ENCODE data around the gene ZMAT5.
"Not testable (repeated sequence)": the region's sequence is repeated elsewhere in the genome, so short reads cannot be mapped to it uniquely, and the experiment has no call there.

Gene ZMAT5

DNA sequence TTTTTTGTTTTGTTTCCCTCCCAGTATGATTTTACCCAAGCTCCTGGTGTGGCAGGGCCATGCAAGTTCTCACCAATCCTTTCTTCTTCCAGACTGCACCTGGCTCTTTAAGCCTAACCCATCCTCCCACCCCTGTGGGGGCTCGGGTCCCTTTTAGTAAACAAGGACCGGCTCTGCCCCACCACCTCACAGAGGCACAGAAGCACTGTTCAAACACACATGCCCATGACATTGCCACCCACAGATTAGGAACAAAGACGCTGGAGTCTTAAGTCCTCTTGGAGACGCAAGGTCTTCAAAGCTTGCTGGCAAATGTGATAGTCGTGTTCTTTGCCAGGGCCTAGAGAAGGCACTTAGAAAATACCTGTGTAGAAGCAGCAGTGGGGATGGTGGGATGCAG lies 19.2 kb upstream of the ZMAT5 start:
- DNase-seq (ENCODE audit: low read depth) = no peak

DNA sequence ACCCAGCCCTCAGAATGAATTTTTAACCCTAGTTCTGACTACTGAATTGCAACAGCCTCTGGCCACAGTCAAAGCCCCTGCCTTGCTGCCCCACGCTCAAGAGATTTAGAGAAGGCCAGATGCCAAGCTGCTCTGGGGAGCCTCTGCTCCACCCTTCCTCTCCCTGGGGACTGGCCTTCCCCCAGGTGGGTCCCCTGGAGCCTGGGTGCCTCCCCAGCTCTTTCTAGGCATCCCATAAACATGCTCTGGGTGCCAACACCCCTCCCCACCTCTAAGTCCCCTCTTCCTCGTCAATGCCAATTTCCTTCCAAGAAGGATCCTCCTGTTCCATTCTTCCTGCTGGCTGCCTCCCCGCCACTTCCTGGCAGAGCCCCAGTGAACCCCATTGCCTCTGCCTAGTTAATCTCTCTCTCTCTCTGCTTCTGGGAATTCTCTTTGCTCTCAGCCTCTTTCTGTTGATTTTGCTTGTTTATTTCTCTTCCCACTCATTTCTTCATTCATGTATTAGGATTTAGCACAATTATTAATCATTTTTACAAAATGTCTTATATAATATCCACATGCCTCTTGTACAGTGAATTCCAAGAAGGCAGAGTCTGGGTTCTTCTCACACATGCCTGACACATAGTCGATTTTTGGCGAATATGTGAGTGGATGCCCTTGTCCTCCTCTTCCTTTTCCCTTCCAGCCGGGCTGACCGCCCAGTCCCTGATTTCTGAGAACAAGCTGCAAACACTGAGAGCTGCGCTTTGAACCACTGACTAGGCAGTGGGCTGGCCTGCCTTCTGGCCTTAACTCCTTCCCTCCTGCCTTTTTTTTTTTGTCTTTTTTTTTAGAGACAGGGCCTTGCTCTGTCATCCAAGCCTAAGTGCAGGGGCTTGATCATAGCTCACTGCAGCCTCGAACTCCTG lies 17.9 kb upstream of the ZMAT5 start:
- no peak for DNase-seq (ENCODE audit: low read depth)

DNA sequence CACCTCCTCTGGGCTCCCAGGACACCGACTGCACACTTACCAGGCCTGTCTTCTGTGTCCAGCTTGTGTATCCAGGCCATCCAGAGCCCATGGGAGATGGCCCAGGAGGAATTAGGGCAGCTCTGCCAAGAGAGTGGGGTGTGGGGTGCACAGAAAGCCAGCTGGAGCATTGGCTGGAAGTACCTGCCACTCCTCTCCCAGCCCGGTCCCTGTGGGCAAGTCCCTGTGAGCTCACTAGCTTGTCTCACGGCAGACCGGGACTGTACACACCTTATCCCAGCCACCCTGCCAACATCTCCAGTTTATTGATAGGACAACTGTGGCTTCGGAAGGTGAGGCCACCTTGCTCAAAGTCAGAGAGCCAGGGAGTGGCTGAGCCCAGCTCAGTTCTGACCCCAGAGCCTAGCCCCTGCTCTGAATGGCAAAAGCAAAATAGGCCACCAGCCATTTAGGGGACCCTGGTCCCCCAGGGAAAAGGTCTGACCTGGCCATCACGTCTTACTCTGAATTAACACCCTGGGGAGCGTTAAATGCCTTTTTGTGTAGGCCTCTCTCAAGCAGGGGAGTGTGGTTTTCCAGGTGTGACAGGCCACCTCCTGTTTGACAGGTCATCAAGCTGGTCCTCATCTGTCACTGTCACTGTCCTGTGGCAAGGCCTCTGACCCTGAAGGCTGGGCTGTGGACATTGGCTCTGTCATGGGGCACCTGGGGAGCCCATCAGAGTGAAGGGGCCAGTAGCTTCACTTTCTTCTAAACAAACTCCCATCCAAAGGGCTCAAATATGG lies 15.4 kb upstream of the ZMAT5 start:
- DNase-seq (ENCODE audit: low read depth) = no peak

DNA sequence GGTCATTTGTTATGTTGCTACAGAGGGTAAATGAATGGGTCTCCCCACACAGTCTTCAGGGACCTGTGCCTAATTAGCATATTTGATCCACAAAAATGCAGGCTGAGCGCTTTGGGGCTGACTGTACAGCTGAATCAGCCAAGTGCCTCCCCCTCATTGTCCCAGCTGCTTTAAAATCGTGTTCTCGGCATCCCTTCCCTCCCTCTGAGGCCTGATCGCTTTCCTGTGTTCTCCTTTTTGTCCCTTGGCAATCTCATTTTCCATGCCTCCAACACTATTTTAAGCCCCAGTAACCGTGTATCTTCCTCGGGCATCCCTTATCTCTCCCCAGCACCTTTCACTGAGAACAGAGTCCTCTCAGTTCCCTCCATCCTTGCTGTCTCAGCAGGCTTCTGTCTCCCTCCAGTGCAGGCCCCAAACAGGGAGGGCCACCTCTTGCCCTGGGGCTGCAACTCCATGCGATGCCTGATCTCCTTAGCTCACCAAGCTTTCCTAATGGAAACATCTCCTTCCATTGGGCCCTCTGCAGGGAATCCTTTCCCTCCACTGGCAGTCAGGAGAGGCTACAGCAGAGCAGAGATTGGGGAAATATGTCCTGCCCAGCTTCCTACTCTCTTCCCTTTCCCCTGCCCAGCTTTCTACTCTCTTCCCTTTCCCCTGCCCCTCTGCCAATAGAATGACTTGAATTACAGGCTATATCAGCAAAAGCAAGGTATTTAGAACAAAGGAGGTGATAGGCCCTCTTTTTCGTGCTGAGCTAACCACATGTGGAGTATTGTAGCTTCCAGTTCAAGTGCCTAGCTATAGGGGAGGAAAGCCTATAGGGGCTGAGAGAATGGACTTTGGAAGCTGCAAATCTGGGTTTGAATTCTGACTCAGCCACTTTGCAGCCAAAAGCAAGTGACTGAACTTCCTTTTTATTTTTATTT lies 14.2 kb upstream of the ZMAT5 start:
- DNase-seq (ENCODE audit: low read depth) = no peak

DNA sequence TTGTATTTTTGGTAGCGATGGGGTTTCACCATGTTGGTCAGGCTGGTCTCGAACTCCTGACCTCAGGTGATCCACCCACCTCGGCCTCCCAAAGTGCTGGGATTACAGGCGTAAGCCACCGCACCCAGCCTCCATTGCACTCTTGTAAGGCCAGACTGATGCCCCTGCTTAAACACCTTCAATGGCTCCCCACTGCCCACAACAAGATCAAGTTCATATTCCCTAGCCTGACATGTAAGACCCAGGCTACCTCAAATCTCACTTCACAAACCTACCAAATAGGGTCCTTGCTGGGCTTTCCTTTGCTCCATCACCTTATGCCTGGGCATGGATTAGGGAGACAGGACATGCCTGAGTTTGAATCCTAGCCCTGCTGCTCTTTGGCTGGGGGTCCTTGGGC lies 13.4 kb upstream of the ZMAT5 start:
- no peak for DNase-seq (ENCODE audit: low read depth)

DNA sequence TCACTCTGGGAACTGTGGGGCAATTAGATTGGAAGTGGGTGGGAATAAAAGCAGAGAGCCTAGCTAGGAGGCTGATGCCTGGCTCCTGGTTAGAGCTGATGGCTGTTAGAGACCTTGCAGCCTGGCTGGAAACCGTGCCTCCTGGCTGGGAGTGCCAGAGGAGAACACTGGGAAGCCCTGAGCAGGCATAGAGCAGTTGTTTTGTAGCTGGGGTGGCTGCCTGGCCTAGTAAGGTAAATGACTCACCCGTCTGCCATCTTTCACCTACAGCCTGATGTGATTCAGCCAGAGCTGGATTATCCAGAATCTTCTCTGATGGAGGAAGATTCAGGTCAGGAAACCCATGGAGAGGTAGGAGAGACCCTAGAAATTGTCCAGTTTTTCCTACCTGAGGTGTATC lies 6.4 kb upstream of the ZMAT5 start:
- no peak for DNase-seq (ENCODE audit: low read depth)

DNA sequence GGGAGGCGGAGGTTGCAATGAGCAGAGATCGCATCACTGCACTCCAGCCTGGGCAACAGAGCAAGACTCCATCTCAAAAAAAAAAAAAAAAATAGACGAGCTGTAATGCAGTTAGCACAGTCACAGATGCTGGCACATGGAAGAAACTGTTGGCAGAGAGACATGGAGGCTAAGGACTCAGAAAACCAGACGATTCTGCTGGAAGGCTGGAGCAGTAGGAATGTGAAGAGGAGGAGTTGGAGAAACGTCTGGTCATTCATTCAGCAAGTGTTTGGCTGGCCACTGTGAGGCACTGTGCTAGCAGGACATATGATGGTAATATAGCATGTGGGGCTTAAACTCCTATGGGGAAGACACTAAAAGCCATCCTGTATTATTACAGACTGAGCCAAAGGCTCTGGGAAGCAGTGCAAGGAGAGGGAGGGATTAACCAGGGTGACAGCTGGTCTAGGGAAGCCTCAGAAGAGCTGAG lies 5.4 kb upstream of the ZMAT5 start:
- DNase-seq (ENCODE audit: low read depth) = no peak

DNA sequence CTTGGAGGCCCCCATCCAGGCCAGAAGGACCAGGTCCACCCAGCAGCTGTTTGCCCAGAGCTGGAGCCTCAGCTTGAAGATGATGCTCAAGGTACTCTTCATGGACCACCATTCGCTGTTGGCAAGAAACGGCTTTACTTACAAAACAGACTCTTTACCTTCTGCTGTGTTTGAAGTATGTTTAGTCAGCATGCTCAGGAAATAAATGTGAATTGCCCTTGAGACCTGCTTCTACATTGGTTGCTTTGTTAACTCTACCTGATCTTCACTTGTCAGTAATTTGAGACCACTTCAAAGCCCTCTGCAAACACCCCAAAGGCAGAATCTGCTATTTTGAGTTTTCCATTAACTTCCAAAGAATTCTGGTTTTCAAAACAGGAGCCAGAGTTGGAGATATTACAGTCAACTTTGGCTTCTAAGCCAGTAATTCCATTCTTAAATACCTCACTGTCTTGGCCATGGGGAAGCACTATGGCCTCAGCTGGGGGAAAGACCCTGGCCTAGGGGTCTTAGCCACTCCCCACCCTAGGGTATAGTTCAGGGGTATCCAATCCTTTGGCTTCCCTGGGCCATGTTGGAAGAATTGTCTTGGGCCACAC lies 3.0 kb upstream of the ZMAT5 start:
- no peak for DNase-seq (ENCODE audit: low read depth)

DNA sequence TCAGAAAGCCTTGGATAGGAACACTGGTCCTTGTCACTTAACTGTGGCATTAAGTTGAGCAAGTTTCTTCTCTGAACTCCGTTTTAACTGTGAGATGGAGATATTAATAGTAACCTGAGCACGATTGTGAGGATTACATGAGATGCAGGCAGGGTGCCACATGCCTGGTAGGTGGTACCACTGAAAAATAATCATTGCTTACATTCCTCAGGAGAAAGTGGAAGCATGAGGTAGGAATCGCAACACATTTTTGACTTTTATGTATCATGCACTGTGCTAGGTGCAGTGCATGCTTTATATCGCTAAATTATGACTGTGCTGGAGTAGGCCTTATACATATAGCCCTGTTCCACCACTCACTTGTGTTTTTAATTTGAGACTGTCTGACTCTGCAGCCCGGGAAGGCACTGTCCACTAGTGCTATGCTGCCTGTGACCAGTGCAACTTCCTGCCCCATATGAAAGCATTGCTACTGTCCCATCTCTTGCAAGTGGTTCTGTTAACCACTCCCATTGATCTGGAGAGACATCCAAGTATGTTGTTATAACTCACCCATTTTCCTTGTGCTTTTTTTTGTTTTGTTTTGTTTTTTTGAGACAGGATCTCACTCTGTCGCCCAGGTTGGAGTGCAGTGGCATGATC lies 1.4 kb upstream of the ZMAT5 start:
- no peak for DNase-seq (ENCODE audit: low read depth)

DNA sequence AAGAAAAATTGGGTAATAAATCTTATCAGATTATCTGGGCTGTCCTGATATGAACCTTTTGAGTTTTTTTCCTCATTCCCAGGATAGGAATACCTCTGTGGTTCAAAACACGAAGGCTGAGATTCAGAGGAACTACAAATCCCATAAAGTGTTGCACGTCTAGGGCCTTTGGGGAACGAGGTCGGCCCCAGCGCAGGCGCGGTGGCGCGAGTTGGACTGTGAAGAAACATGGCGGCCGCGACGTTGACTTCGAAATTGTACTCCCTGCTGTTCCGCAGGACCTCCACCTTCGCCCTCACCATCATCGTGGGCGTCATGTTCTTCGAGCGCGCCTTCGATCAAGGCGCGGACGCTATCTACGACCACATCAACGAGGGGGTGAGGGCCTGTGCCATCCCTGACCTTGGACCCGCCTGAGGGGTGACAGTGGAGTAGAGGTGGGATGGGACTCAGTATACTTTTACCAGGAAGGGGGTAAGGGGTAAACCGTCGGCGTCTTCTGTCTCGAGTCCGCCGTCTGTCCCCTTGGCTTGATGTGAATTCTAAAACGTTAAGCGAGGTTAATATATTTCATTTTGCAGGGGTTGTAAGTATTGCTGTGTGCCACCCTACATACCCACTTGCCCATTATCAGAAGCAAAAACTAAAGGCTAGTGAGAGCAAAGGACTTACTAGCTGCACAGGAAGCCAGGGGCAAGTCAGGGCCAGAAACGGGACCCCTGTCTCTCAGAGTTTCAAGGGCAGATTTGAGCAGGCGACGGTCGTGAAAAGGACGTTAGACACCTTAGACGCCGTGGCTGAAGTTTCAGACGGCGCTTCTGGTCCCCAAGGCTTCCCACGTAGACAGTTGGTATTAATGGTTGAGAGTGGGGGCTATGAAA lies 604 bp upstream of the ZMAT5 start, which contains the start of gene UQCR10:
Gene UQCR10 (plus strand): TSS at position 199 of the 881 bp plus-strand sequence. CDS start 30 bp downstream, at position 229.
- DNase-seq (ENCODE audit: low read depth) = peak; percentile 89

DNA sequence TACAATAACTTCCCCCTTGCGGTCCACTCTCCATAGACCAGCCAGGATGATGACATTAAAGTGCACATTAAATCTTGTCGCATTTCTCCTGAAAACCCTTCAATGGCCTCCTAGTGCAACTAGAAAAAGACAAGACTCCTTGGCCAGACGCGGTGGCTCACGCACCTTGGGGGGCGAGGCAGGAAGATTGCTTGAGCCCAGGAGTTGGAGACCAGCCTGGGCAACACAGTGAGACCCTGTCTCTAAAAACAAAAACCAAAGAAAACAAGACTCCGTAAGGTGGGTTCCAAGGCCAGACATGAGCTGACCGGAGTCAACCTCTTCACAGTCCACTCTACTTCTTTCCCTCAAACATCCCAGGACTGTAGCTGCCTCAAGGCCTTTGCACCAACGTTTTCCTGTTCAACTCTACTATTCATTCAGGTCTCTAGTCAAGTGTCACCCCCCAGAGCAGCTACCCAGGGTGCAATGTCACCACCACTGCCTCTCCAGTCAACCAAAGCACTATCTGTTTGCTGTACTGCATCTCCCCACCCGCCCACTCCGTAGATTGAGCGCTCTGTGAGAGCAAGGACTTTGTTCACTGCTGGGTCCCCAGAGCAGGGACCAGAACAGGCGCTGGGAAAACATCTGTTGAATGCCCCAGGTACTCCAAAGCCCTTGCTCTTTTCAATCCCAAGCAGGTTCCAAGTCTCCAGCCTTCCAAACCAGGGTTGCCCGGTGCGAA lies 739 bp downstream of the ZMAT5 start:
- DNase-seq (ENCODE audit: low read depth) = peak; percentile 15

DNA sequence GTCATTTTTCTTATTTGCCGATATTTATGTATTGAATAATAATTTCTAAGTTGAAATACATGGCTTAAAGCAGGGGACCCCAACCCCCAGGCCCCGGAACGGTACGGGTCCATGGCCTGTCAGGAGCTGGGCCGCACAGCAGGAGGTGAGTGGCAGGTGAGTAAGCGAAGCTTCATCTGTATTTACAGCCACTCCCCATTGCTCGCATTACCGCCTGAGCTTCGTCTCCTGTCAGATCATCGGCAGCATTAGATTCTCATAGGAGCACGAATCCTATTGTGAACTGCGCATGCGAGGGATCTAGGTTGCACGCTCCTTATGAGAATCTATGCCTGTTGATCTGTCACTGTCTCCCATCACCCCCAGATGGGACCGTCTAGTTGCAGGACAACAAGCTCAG lies 4.5 kb downstream of the ZMAT5 start:
- no peak for DNase-seq (ENCODE audit: low read depth)

DNA sequence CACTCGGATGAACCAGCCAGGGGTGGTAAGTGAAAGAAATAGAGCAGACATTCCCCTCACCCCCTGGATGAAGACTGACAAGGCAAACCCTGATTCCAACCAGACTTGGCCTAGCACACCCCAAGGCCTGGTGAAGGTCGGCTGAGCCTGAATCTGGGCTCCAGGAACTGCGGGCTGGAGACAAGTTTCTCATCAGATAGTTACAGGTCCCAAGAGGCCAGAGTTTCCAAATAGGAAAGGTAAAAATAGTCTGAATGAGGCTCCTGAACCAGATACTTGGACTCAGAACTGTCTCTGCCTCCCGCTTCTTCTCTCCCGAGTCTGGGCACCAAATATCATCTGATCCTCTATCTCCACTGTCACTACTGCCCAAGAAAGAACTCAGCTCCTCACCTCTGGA lies 7.8 kb downstream of the ZMAT5 start:
- no peak for DNase-seq (ENCODE audit: low read depth)

DNA sequence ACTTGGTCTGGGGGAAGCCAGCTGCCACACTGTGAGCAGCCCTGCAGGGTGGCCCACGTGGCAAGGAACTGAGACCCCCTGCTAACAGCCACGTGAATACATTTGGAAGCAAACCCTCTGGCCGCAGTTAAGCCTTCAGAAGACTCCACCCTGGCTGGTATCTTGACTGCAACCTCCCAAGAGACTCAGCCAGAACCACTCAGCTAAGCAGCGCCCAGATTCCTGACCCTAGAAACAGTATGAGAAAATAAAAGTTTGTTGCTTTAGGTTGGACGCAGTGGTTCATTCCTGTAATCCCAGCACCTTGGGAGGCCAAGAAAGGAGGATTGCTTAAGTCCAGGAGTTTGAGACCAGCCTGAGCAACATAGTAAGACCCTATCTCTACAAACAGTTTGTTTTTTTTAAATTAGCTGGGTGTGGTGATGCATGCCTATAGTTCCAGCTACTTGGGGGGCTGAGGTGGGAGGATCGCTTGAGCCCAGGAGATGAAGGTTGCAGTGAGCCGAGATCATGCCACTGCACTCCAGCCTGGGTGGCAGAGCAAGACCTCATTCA lies 8.7 kb downstream of the ZMAT5 start:
- DNase-seq (ENCODE audit: low read depth) = no peak

DNA sequence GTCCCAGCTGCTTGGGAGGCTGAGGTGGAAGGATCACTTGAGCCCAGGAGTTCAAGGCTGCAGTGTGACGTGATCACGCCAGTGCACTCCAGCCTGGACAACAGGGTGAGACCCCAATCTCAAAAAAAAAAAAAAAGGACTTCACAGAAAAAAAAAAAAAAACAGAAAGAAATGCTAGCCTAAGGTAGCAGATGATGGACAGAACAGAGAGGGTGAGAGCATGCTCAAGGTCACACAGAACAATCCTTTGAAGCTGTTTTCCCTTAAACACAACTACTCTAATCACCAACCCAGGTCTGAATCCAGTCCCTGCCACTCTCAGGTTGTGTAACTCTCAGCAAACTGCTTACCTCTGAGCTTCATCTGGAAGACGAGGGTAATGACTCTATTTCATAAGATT lies 9.7 kb downstream of the ZMAT5 start:
- DNase-seq (ENCODE audit: low read depth) = no peak

DNA sequence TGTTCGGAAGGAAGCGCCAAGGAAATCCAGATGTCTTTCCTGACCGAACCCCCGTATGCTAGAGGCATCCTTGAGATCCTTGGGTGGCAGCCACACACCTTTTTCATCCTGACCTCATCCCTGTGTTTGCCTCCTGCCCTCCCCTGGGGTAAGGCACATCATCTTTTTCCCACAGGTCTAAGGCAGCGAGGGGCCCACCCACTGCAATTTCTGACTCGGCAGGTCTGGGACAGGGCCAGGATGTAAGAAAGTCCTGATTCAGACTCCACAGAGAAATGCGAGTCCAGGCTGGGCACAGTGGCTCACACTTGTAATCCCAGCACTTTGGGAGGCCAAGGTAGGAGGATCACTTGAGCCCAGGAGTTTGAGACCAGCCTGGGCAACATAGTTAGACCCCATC lies 10.5 kb downstream of the ZMAT5 start:
- DNase-seq (ENCODE audit: low read depth) = no peak

DNA sequence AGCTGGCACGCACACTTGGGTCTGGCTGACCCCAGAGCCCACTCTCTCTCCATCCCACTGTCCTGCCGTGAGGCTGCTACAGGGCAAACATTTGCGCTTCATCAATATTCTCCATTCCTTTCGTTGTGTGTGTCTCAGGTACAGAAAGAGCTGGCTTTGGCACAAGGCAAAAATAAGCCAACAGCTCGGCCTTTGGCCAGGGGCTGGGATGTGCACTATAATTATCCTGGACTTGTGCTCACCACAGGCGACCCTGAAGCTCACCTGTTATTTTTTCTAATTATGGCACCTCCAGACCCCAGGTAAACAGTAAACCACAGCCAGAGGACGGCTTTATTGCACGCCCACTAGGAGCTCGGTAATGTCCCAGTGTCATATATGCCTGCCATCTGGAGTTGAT lies 10.9 kb downstream of the ZMAT5 start:
- no peak for DNase-seq (ENCODE audit: low read depth)

DNA sequence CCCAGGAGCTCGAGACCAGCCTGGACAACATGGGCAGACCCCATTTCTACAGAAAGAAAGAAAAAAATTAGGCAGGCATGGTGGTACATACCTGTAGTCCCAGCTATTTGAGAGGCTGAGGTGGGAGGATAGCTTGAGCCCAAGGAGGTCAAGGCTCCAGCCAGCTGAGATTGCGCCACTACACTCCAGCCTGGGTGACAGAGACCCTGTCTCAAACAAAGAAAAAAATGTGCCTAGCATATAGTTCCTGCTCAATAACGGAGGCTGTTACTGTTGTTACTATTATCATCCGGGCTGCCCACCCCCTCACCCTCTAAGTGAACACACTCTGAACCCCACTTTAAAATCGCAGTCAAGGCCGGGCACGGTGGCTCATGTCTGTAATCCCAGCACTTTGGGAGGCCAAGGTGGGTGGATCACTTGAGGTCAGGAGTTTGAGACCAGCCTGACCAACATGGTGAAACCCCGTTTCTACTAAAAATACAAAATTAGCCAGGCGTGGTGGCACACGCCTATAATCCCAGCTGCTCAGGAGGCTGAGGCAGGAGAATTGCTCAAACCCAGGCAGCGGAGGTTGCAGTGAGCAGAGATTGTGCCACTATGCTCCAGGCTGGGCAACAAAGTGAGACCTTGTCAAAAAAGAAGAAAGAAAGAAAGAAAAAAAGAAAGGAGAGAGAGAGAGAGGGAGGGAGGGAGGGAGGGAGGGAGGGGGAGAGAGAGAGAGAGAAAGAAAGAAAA lies 12.0 kb downstream of the ZMAT5 start:
- DNase-seq (ENCODE audit: low read depth) = not testable (repeated sequence)

Measured in activated gamma-delta T cell treated with anti-CD3 and anti-CD28 coated beads, Interleukin-2, amount 50 U/mL, for 16 hours (primary cell).